Transverse colon (tissue), 4 donors: Measurements from ENCODE around the gene PPP1R14C. TPM values are rescaled to one million over a fixed set of nuclear protein-coding genes. Genes with fewer than 3 reads are reported as not detected.

Experiments used
- DNase-seq: peaks from one replicate; pipeline ENCODE4 v3.0.0-alpha.2; 2019
- H3K27ac ChIP-seq, 4 donors: fragments of 200-600 bp; sonication (generic); 2 replicates each; pipeline ENCODE4 v1.5.1; 2016 to 2018; ENCODE audit warnings: inconsistent platforms in 4 of 4
- H3K27me3 ChIP-seq: fragments of 200-600 bp; sonication (generic); 2 replicates; pipeline ENCODE4 v1.5.1; 2017; ENCODE audit warnings: inconsistent platforms
- H3K36me3 ChIP-seq, 4 donors: fragments of 200-600 bp; sonication (generic); 2 replicates each; pipeline ENCODE4 v1.5.1; 2017 to 2019; ENCODE audit warnings: inconsistent platforms in 4 of 4
- H3K4me1 ChIP-seq, 4 donors: fragments of 200-600 bp; sonication (generic); 2 replicates each; pipeline ENCODE4 v1.5.1; 2017 to 2020; ENCODE audit warnings: inconsistent platforms in 4 of 4
- H3K4me3 ChIP-seq, 4 donors: fragments of 200-600 bp; sonication (generic); 1 replicate in 1 of 4; 2 replicates in 3 of 4; pipeline versions ENCODE4 v1.5.1 to v1.6.1; 2017 to 2019; ENCODE audit warnings: inconsistent platforms in 4 of 4
- H3K9me3 ChIP-seq, 2 donors: fragments of 200-600 bp; sonication (generic); 2 replicates each; pipeline ENCODE4 v1.5.1; 2017 to 2019; ENCODE audit warnings: inconsistent platforms in 2 of 2
- EP300 ChIP-seq: sonication (generic); formaldehyde crosslinking; IDR thresholded peaks from one replicate; pipeline ENCODE4 v1.6.1; 2017; ENCODE audit warnings: antibody characterized with exemption, low read depth
- POLR2A ChIP-seq: fragments of 450-650 bp; IDR thresholded peaks from one replicate; pipeline ENCODE4 v1.6.1; 2016; ENCODE audit warnings: antibody characterized with exemption, mild to moderate bottlenecking, moderate library complexity
- POLR2AphosphoS5 ChIP-seq, 3 donors: sonication (generic); formaldehyde crosslinking; IDR thresholded peaks; one replicate each; pipeline ENCODE4 v1.6.1; 2016; ENCODE audit warnings: antibody characterized with exemption in 3 of 3
- WGBS, 2 donors: methylation state at CpG; one replicate each; pipeline ENCODE4 v1.1.5; 2018; ENCODE audit warnings: low coverage in 1 of 2; 5-methylcytosine and 5-hydroxymethylcytosine counted together
- in situ Hi-C, 4 donors: fragments of 200-750 bp; cut with MboI; loops; one replicate each; pipeline versions ENCODE4 v1.15.0 to v1.15.1; 2017; ENCODE audit warnings: low sequenced_read_pairs in 3 of 4, low pct_ligation_motif_present in 1 of 4, low pct_unique_long_range_greater_than_20kb in 1 of 4
- intact Hi-C: fragments of 100-400 bp; cut with DNase I; formaldehyde crosslinking; loops from one replicate; pipeline ENCODE4 v1.15.1; 2023; ENCODE audit warnings: low total_unique reads
- total RNA-seq, 4 donors: library from RNA; depleted of rRNA; stranded (reverse); fragments of >200 nt; gene quantifications; one replicate each; pipeline ENCODE4 v1.1.0, GENCODE V29; 2016
- TF ChIP-seq, protein P1 (sequence below), 5 experiments: fragments of 200-600 bp in 3 of 5; fragments of 450-650 bp in 2 of 5; sonication (generic) in 3 of 5; IDR thresholded peaks; 1 replicate in 2 of 5; 2 replicates in 3 of 5; pipeline ENCODE4 v1.5.1; 2016 to 2017; ENCODE audit warnings: antibody characterized with exemption in 5 of 5, inconsistent platforms in 3 of 5, mild to moderate bottlenecking in 2 of 5, moderate library complexity in 1 of 5

PPP1R14C gene
- total RNA-seq, 4 donors from 2014 or later: 1.2 to 64.5 (median 38.8) TPM

DNA sequence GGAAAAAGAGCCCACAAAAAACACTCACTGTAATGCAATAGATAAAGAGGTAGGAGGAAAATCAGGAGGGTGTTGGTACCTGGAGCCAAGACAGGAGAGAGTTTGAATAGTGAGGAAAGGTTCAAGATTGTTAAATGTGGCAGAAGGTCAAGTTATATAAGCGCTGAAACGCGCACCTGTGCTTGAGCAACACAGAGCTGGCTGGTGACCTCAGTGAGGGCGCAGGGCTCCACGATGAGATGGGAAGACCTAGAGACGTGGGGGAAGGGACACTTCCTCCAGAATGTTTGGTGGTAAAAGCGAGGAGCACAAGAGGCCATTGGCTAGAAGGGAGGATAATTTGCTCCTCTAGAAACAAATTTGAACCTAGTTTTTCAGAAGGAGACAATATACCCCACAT lies 4.2 kb upstream of the PPP1R14C start:
- Histone ChIP-seq H3K4me1 (peaks cover 0 to 45% (median 29%) of the 10 kb centered on the region in 4 donors), H3K36me3 (no peaks in the 10 kb centered on the region), H3K27me3 (peaks cover 34% of the 10 kb centered on the region), H3K27ac (peak overlapping the region; percentile 44 to 59 (median 51)), H3K9me3 (no peaks in the 10 kb centered on the region), H3K4me3 (no peak overlapping the region)
- TF ChIP-seq POLR2A (no peak), POLR2AphosphoS5 (IDR thresholded peaks at IDR 0.05) (peak in 1 of 3 donors; percentile 17)
- peak; percentile 51 for DNase-seq
- WGBS, 2 donors: 21 to 55% methylated on average over 7 of the region's 7 CpGs
- in situ Hi-C loops: no loop called here
- intact Hi-C loops: no loop called here

DNA sequence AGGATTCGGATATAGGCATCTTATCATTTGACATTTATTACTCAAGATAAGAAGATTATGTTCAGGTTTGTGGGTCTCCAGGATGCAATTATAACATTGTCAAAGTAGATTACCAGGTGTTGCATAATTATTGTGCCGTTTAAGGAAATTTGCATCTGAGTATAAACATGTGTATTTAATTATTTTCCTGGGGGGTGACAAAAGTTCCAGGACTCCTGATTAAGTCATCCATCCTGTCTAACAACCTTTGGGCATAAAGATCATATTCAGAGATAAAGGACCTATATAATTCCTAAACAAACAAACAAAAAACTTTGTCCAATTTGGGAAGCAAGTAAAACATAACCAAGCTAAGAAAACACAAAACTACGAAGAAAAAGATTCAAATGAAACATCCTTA lies 3.3 kb upstream of the PPP1R14C start:
- peaks cover 0 to 48% (median 29%) of the 10 kb centered on the region in 4 donors for H3K4me1 ChIP-seq
- WGBS, 2 donors: 27 to 48% methylated on average over 3 of the region's 3 CpGs
- no peak overlapping the region for H3K27ac ChIP-seq
- H3K36me3 ChIP-seq: no peaks in the 10 kb centered on the region
- intact Hi-C loops: no loop called here
- no peak for TF ChIP-seq EP300
- no peak for TF ChIP-seq POLR2A
- TF ChIP-seq POLR2AphosphoS5 (IDR thresholded peaks at IDR 0.05): no peak
- TF ChIP-seq, protein P1, sequence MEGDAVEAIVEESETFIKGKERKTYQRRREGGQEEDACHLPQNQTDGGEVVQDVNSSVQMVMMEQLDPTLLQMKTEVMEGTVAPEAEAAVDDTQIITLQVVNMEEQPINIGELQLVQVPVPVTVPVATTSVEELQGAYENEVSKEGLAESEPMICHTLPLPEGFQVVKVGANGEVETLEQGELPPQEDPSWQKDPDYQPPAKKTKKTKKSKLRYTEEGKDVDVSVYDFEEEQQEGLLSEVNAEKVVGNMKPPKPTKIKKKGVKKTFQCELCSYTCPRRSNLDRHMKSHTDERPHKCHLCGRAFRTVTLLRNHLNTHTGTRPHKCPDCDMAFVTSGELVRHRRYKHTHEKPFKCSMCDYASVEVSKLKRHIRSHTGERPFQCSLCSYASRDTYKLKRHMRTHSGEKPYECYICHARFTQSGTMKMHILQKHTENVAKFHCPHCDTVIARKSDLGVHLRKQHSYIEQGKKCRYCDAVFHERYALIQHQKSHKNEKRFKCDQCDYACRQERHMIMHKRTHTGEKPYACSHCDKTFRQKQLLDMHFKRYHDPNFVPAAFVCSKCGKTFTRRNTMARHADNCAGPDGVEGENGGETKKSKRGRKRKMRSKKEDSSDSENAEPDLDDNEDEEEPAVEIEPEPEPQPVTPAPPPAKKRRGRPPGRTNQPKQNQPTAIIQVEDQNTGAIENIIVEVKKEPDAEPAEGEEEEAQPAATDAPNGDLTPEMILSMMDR (IDR thresholded peaks at IDR 0.05): no peak
- in situ Hi-C loops: no loop called here
- no peaks in the 10 kb centered on the region for H3K9me3 ChIP-seq
- H3K4me3 ChIP-seq: no peak overlapping the region
- no peak for DNase-seq
- peaks cover 43% of the 10 kb centered on the region for H3K27me3 ChIP-seq

DNA sequence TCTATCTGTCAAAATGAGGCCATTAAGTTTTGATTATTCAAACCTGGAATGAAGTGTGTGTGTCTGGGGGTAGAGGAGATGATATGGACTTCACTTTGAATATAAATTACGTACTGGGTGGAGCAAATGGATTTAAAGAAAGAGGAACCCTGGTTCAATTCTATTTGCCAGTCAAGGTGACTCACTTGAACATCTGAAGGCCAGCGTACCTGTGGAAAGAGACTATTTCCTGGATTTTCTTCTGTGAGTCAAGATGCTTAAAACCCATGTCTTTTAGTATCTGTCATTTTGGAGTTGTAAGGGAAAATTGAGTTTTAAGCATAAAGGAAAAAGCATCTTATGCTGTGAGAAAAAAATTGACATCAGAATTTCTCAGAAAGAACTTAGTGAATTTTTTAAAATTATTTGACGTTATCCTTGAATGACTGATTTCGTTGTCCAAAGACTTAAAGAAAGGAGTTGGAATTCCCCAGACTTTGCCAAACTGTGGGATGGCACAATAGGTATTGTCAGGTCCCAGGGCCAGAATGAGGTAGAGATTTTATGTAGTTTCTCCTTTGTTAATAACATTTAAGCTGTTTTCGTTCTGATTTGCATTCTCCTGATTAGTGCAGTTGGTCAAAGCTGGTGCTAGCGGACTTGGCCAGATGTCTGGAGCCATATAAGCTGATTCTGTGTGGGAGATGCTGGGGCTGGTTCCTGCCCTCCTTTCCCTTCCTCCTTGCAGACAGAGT lies 2.4 kb upstream of the PPP1R14C start:
- H3K27me3 ChIP-seq: peaks cover 52% of the 10 kb centered on the region
- no peak for DNase-seq
- H3K27ac ChIP-seq: no peak overlapping the region
- H3K36me3 ChIP-seq: no peaks in the 10 kb centered on the region
- H3K9me3 ChIP-seq: no peaks in the 10 kb centered on the region
- 74 to 80% methylated on average over 5 to 6 of the region's 6 CpGs for WGBS, 2 donors
- H3K4me3 ChIP-seq: no peak overlapping the region
- TF ChIP-seq POLR2AphosphoS5 (IDR thresholded peaks at IDR 0.05): no peak
- TF ChIP-seq POLR2A: no peak
- TF ChIP-seq, protein P1 (IDR thresholded peaks at IDR 0.05): no peak
- TF ChIP-seq EP300: no peak
- intact Hi-C loops: no loop called here
- in situ Hi-C loops: no loop called here
- H3K4me1 ChIP-seq: peaks cover 0 to 42% (median 27%) of the 10 kb centered on the region in 4 donors

DNA sequence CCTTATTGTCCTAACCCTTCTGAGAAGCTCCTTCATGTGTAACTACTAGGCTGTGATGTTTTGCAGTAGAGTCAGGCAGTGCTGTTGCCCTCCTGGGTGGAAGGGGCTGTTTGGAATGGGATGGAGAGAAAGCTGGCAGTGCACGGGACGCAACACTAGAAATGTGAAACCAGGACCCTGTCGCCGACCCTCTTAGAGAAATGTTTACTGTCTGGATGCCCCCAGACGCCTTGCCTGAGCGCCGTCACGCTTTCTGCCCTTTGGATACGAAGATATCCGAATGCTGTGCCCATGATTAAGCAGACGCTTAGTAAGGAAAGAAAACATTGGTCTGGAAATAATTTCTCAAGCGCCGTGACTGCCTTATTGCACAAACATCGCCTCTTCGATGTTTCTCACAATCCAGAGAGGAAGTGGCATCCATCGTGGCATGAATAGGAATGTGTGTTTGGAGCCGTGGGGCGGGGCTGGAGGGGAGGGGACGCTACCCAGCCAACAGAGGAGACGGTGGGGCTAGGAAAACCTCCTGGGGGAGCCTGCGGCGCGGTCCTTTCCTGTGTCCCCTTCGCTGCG lies 661 bp upstream of the PPP1R14C start:
- in situ Hi-C loops: no loop called here
- Histone ChIP-seq H3K27ac (peak overlapping the region; percentile 79 to 82 (median 81)), H3K27me3 (peaks cover 66% of the 10 kb centered on the region), H3K4me3 (peak overlapping the region; percentile 11 to 69 (median 56)), H3K9me3 (no peaks in the 10 kb centered on the region), H3K36me3 (no peaks in the 10 kb centered on the region), H3K4me1 (peaks cover 0 to 42% (median 26%) of the 10 kb centered on the region in 4 donors)
- peak; percentile 47 for DNase-seq
- intact Hi-C loops: no loop called here
- TF ChIP-seq POLR2AphosphoS5 (IDR thresholded peaks at IDR 0.05) (no peak), EP300 (no peak), POLR2A (no peak)
- TF ChIP-seq, protein P1 (IDR thresholded peaks at IDR 0.05): no peak
- 7 to 8% methylated on average over 3 to 25 of the region's 25 CpGs for WGBS, 2 donors
